NCI-H2107 (cell line): ENCODE measurements around the gene BTBD3.

Experiments used
- DNase-seq: peaks from one replicate; lab custom pipeline; 2025; lab: John Stamatoyannopoulos, UW

The BTBD3 gene

DNA sequence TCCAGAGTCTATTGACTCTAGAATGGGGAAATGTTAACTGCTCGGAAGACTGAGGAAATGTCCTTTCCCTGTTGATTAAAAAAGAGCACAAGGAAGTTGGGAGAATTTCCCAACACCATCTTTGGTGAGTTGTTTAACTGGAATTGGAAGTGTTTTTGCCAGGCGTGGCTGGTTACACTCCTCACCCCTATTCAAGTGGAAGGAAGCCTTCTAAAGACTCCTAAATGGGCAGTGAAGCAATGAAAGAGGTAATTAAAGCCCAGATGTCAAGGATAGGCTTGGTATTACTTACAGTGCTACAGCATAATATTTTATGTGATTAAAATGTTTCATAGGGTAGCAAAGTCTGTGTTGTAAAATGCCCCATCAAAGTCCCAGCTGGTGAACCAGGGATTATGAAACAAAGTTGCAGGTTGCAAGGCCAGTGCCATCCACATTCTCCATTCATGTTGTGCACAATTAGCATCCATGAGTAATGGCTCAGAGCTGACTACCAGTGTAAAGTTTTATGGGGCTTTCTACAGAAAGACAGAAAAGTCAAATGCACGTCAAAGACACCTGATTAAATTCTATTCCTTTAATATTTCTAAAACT, 52.6 kb downstream of the BTBD3 start:
- no peak for DNase-seq

DNA sequence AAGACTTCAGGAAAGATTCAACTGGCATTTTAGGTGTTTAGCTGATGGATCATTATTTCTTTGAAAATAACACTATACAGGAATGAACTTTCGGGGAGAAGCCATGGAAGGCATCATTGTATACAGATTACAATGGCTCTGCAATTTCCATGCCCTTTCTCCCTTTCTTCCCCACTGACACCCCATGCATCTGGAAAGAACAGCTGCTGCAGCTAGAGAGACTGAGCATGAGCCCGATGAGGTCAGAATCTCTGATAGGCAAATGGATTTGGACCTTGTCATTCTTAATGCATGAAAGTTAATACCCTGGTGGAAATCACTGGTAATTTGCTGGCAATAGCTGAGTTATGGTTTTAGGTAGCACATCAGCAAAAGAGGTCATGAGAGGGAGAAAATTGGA, 54.8 kb downstream of the BTBD3 start:
- DNase-seq, result no peak
